K562 (cell line): ENCODE results near the gene CCNB1IP1. TPM values are rescaled to one million over a fixed set of nuclear protein-coding genes. Genes with fewer than 3 reads are reported as not detected.
A peak's percentile ranks its signal among the peaks of the same experiment; 100 is the strongest.

Source experiments
- ATF3 ChIP-seq, 2 experiments: fragments of 450-650 bp in 1 of 2; sonication (generic) in 1 of 2; formaldehyde crosslinking in 1 of 2; IDR thresholded peaks in 1 of 2; conservative IDR thresholded peaks in 1 of 2; 2 replicates each; pipeline versions ENCODE4 v1.6.1 to v1.8.1; 2016 to 2023; ENCODE audit warnings: mild to moderate bottlenecking in 2 of 2, moderate library complexity in 2 of 2, inconsistent platforms in 1 of 2, missing genetic modification reagents in 1 of 2
- ETV1 ChIP-seq: fragments of 450-650 bp; conservative IDR thresholded peaks from 2 replicates; pipeline ENCODE4 v1.6.1; 2016; ENCODE audit warnings: missing genetic modification characterization, control low read depth, low read depth, missing compliant biosample characterization
- KDM2B ChIP-seq: fragments of 250-450 bp; sonication (Bioruptor Pico); IDR thresholded peaks from 2 replicates; pipeline ENCODE4 v1.8.0; 2021; ENCODE audit warnings: mild to moderate bottlenecking, moderate library complexity
- MAZ ChIP-seq, 2 experiments: fragments of 450-650 bp in 1 of 2; sonication (generic) in 1 of 2; formaldehyde crosslinking; IDR thresholded peaks in 1 of 2; conservative IDR thresholded peaks in 1 of 2; 2 replicates each; pipeline versions ENCODE4 v1.4.0 to v1.5.0; 2020; ENCODE audit warnings: mild to moderate bottlenecking in 1 of 2, missing genetic modification reagents in 1 of 2
- MBD2 ChIP-seq: sonication (generic); IDR thresholded peaks from 2 replicates; pipeline ENCODE4 v1.6.1; 2016; ENCODE audit warnings: low read depth, borderline replicate concordance
- MYC ChIP-seq, 2 experiments: fragments of 250-450 bp in 1 of 2; sonication (Bioruptor Pico) in 1 of 2; IDR thresholded peaks; 2 replicates each; pipeline versions ENCODE4 v1.5.1 to v1.6.1; 2012 to 2021; ENCODE audit warnings: low read depth in 2 of 2, borderline replicate concordance in 1 of 2, improper control_type of control experiment in 1 of 2, low read length in 1 of 2, mild to moderate bottlenecking in 1 of 2, moderate library complexity in 1 of 2
- POLR3A ChIP-seq: IDR thresholded peaks from 2 replicates; pipeline ENCODE4 v1.6.1; 2011; ENCODE audit warnings: borderline replicate concordance, mild to moderate bottlenecking, moderate library complexity; ENCODE audit not compliant: insufficient read length, insufficient read depth; ENCODE audit errors: extremely low read depth
- PURB ChIP-seq: sonication (generic); formaldehyde crosslinking; IDR thresholded peaks from 2 replicates; pipeline ENCODE4 v1.9.0; 2021; ENCODE audit warnings: low read depth, mild to moderate bottlenecking, missing genetic modification reagents
- RBFOX2 ChIP-seq: fragments of 200-400 bp; formaldehyde crosslinking; IDR thresholded peaks from 2 replicates; pipeline ENCODE4 v1.6.1; 2017; ENCODE audit warnings: low read depth, mild to moderate bottlenecking, low read length, moderate library complexity
- SIN3A ChIP-seq, 2 experiments: fragments of 150-350 bp in 1 of 2; IDR thresholded peaks; 2 replicates each; pipeline ENCODE4 v1.6.1; 2011 to 2016; ENCODE audit warnings: borderline replicate concordance in 2 of 2, low read depth in 2 of 2, low read length in 2 of 2, mild to moderate bottlenecking in 2 of 2, moderate library complexity in 2 of 2; ENCODE audit not compliant: control insufficient read depth in 1 of 2
- SIN3B ChIP-seq: fragments of 450-650 bp; IDR thresholded peaks from 2 replicates; pipeline ENCODE4 v1.6.1; 2017; ENCODE audit warnings: low read depth, mild to moderate bottlenecking, moderate library complexity
- SNAPC5 ChIP-seq: fragments of 250-450 bp; sonication (Bioruptor Pico); IDR thresholded peaks from 2 replicates; pipeline ENCODE4 v1.8.0; 2021; ENCODE audit warnings: moderate library complexity, mild to moderate bottlenecking, inconsistent platforms
- SP1 ChIP-seq: sonication (generic); formaldehyde crosslinking; IDR thresholded peaks from 2 replicates; pipeline ENCODE4 v1.8.1; 2022; ENCODE audit warnings: mild to moderate bottlenecking, missing genetic modification reagents
- polyA plus RNA-seq, 8 experiments: library from polyadenylated mRNA; depleted of rRNA in 4 of 8; stranded (reverse) in 5 of 8; unstranded in 3 of 8; fragments of >200 nt; fragmentation: Nextera tagmentation in 2 of 8; fragmentation: Illumina TruSeq in 1 of 8; extraction: Ambion mirVana in 2 of 8; extraction: Trizol in 1 of 8; gene quantifications; 2 replicates each; pipeline versions ENCODE4 v1.2.1 to v1.2.3, GENCODE V29; 2011 to 2014; ENCODE audit warnings: inconsistent platforms in 1 of 8, missing spikeins in 1 of 8
- total RNA-seq, 7 experiments: library from RNA; depleted of rRNA in 6 of 7; stranded (reverse); fragments of >200 nt in 6 of 7; fragmentation: Illumina TruSeq in 2 of 7; extraction: Trizol in 2 of 7; gene quantifications; 2 replicates each; pipeline versions ENCODE4 v1.2.1 to v1.2.3, GENCODE V29; 2011 to 2021; ENCODE audit warnings: low replicate concordance in 1 of 7
- TF ChIP-seq, protein P1 (sequence below): fragments of 250-450 bp; sonication (Bioruptor Pico); IDR thresholded peaks from 2 replicates; pipeline ENCODE4 v1.8.0; 2021; ENCODE audit warnings: borderline replicate concordance, mild to moderate bottlenecking, moderate library complexity; ENCODE audit not compliant: poor library complexity, severe bottlenecking
- TF ChIP-seq, protein P2 (sequence below): fragments of 450-650 bp; IDR thresholded peaks from 2 replicates; pipeline ENCODE4 v1.6.1; 2016; ENCODE audit warnings: antibody characterized with exemption
- TF ChIP-seq, protein P3 (sequence below): fragments of 450-650 bp; IDR thresholded peaks from 2 replicates; pipeline ENCODE4 v1.6.1; 2017; ENCODE audit warnings: antibody characterized with exemption
- TF ChIP-seq, protein P4 (sequence below): fragments of 200-800 bp; sonication (Bioruptor generic); IDR thresholded peaks from 2 replicates; pipeline ENCODE4 v1.6.1; 2017; ENCODE audit warnings: missing genetic modification characterization, missing compliant biosample characterization

Gene CCNB1IP1
- total and polyA plus RNA-seq, 9 of the 15 experiments (the other 6 are each of a cell fraction or from before 2014, with no cell fraction given): 51.8 to 152 (median 81.0) TPM

GRCh38 chr14:20343092-20343861 is 10.2 kb upstream of the CCNB1IP1 start, which contains the start of gene PARP2 (continued):
- TF ChIP-seq ATF3 (IDR thresholded peaks at IDR 0.05): peak; percentile 100
- TF ChIP-seq ATF3 (CRISPR knock-in tag; conservative IDR thresholded peaks at IDR 0.05): peak; percentile 81
- TF ChIP-seq, protein P1, sequence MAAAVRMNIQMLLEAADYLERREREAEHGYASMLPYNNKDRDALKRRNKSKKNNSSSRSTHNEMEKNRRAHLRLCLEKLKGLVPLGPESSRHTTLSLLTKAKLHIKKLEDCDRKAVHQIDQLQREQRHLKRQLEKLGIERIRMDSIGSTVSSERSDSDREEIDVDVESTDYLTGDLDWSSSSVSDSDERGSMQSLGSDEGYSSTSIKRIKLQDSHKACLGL: no peak
- TF ChIP-seq, protein P2, sequence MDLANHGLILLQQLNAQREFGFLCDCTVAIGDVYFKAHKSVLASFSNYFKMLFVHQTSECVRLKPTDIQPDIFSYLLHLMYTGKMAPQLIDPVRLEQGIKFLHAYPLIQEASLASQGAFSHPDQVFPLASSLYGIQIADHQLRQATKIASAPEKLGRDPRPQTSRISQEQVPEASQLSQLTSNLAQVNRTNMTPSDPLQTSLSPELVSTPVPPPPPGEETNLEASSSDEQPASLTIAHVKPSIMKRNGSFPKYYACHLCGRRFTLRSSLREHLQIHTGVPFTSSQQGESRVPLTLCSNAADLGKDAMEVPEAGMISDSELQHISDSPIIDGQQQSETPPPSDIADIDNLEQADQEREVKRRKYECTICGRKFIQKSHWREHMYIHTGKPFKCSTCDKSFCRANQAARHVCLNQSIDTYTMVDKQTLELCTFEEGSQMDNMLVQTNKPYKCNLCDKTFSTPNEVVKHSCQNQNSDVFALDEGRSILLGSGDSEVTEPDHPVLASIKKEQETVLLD: 0 out of 2 replicates have a peak, but pooled peaks have one; percentile 44
- peak; percentile 78 for TF ChIP-seq SIN3B
- TF ChIP-seq PURB (CRISPR knock-in tag): no peak
- peak; percentile 63; the same call in 1 of the 2 replicates for TF ChIP-seq MYC (IDR thresholded peaks at IDR 0.05; ENCODE audit: low read depth, low read length)
- no peak for TF ChIP-seq MYC (CRISPR knock-in tag; IDR thresholded peaks at IDR 0.05; ENCODE audit: borderline replicate concordance, low read depth)
- peak; percentile 23; the same call in 1 of the 2 replicates for TF ChIP-seq MBD2
- peak; percentile 93 for TF ChIP-seq SP1
- peak; percentile 84 for TF ChIP-seq RBFOX2
- peak in 1 of 2 experiments; percentile 72 for TF ChIP-seq MAZ (CRISPR knock-in tag; conservative IDR thresholded peaks at IDR 0.05 in 1 of 2, IDR thresholded peaks at IDR 0.05 in 1 of 2)
- TF ChIP-seq, protein P3, sequence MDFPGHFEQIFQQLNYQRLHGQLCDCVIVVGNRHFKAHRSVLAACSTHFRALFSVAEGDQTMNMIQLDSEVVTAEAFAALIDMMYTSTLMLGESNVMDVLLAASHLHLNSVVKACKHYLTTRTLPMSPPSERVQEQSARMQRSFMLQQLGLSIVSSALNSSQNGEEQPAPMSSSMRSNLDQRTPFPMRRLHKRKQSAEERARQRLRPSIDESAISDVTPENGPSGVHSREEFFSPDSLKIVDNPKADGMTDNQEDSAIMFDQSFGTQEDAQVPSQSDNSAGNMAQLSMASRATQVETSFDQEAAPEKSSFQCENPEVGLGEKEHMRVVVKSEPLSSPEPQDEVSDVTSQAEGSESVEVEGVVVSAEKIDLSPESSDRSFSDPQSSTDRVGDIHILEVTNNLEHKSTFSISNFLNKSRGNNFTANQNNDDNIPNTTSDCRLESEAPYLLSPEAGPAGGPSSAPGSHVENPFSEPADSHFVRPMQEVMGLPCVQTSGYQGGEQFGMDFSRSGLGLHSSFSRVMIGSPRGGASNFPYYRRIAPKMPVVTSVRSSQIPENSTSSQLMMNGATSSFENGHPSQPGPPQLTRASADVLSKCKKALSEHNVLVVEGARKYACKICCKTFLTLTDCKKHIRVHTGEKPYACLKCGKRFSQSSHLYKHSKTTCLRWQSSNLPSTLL: no peak
- no peak for TF ChIP-seq KDM2B
- peak; percentile 79 for TF ChIP-seq POLR3A
- 0 out of 2 replicates have a peak, but pooled peaks have one; percentile 5 for TF ChIP-seq ETV1 (tag)
- peak; percentile 93 for TF ChIP-seq SNAPC5 (CRISPR knock-in tag)
- peak in 1 of 2 experiments; percentile 49; a peak in 1 of 4 replicates for TF ChIP-seq SIN3A (IDR thresholded peaks at IDR 0.05; ENCODE audit: borderline replicate concordance in 2 of 2, control insufficient read depth in 1 of 2, low read depth in 2 of 2, low read length in 2 of 2)
- TF ChIP-seq, protein P4, sequence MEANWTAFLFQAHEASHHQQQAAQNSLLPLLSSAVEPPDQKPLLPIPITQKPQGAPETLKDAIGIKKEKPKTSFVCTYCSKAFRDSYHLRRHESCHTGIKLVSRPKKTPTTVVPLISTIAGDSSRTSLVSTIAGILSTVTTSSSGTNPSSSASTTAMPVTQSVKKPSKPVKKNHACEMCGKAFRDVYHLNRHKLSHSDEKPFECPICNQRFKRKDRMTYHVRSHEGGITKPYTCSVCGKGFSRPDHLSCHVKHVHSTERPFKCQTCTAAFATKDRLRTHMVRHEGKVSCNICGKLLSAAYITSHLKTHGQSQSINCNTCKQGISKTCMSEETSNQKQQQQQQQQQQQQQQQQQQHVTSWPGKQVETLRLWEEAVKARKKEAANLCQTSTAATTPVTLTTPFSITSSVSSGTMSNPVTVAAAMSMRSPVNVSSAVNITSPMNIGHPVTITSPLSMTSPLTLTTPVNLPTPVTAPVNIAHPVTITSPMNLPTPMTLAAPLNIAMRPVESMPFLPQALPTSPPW (CRISPR knock-in tag): peak; percentile 71
